Panc1 (cell line): ENCODE measurements around the gene NRCAM.

Experiments used
- CTCF ChIP-seq: fragments of 450-650 bp; IDR thresholded peaks from 2 replicates; pipeline ENCODE4 v1.5.1; 2017; ENCODE audit warnings: mild to moderate bottlenecking
- POLR2AphosphoS5 ChIP-seq: IDR thresholded peaks from 2 replicates; pipeline ENCODE4 v1.6.1; 2012; ENCODE audit warnings: mild to moderate bottlenecking, low read depth, low read length, moderate library complexity
- REST ChIP-seq, 2 experiments: IDR thresholded peaks; 2 replicates each; pipeline ENCODE4 v1.6.1; 2011 to 2012; ENCODE audit warnings: low read depth in 2 of 2, control low read depth in 1 of 2, low read length in 1 of 2, mild to moderate bottlenecking in 1 of 2, moderate library complexity in 1 of 2; ENCODE audit not compliant: insufficient read depth in 1 of 2

- no peak for TF ChIP-seq REST (IDR thresholded peaks at IDR 0.05; ENCODE audit: insufficient read depth in 1 of 2, low read depth in 2 of 2, low read length in 1 of 2)
- no peak for TF ChIP-seq POLR2AphosphoS5
- no peak for TF ChIP-seq CTCF
These were observed 30.2 kb upstream of the NRCAM start for GRCh38 chr7:108486291-108486966.
